ENCODE data around the gene CES4A. TPM values are rescaled to one million over a fixed set of nuclear protein-coding genes. Genes with fewer than 3 reads are reported as not detected.
"Not testable (repeated sequence)": the region's sequence is repeated elsewhere in the genome, so short reads cannot be mapped to it uniquely, and the experiment has no call there.

The CES4A gene
- total and polyA plus RNA-seq, 2 of the 13 experiments (the other 11 are each of a cell fraction or from before 2014, with no cell fraction given) = 0.09 to 0.17 TPM

DNA sequence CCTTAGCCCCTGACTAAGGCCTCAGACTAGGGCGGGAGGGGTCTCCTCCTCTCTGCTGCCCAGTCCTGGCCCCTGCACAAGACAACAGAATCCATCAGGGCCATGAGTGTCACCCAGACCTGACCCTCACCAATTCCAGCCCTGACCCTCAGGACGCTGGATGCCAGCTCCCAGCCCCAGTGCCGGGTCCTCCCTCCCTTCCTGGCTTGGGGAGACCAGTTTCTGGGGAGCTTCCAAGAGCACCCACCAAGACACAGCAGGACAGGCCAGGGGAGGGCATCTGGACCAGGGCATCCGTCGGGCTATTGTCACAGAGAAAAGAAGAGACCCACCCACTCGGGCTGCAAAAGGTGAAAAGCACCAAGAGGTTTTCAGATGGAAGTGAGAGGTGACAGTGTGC, 14.7 kb upstream of the CES4A start:
- Histone ChIP-seq H4K20me1 (ENCODE audit: insufficient read depth, low read length) (no peaks in the 10 kb centered on the region), H3K9ac (ENCODE audit: insufficient read depth, low read depth, low read length) (no peak overlapping the region), H3K36me3 (replicated peaks in 1 of 2; ENCODE audit: control insufficient read depth in 1 of 2, insufficient read depth in 2 of 2, low read length in 2 of 2) (no peaks in the 10 kb centered on the region), H3K4me1 (ENCODE audit: insufficient read depth, low read length) (peaks cover 51% of the 10 kb centered on the region), H2AFZ (ENCODE audit: low read length) (no peak overlapping the region), H3K9me3 (ENCODE audit: low read length) (no peaks in the 10 kb centered on the region), H3K4me3 (replicated peaks in 1 of 3; ENCODE audit: insufficient read depth in 1 of 3, low read depth in 2 of 3, low read length in 3 of 3) (no peak overlapping the region), H3K4me2 (ENCODE audit: low read depth, low read length) (no peak overlapping the region), H3K27me3 (ENCODE audit: control insufficient read depth in 1 of 2, insufficient read depth in 2 of 2, low read length in 2 of 2) (peaks cover 0 to 4% of the 10 kb centered on the region in 2 experiments; a peak in 2 of 5 replicates), H3K27ac (ENCODE audit: extremely low read length, insufficient read depth, low read length) (no peak overlapping the region), H3K79me2 (ENCODE audit: insufficient read depth, low read length) (no peaks in the 10 kb centered on the region)
- ATAC-seq = no peak
- in situ Hi-C loops (cut with HindIII; ENCODE audit: extremely low pct_ligation_motif_present, low pct_unique_long_range_greater_than_20kb) (no loop called here), intact Hi-C loops (cut with micrococcal nuclease; ENCODE audit: unreplicated experiment) (loop anchor here (5.0 kb wide), 1 partner anchor 1764 kb away; the partner anchor contains the start of gene CDH1)
- WGBS (ENCODE audit: low lambda C conversion rate) = 67% methylated on average over 5 of the region's 6 CpGs
- CTCF ChIA-PET (ENCODE audit: low intra/inter-chr PET ratio, low total read pairs) = interaction anchor here (1.5 kb wide), 1 partner anchor 20 kb away, joined by 4 read pairs; no protein-coding TSS in a partner anchor
- DNase-seq (ENCODE audit: low spot score) = no peak
- no peak for FAIRE-seq
- BruUV-seq (replicated peaks) = no TSS peak
- TF ChIP-seq ZC3H13 (CRISPR knock-in tag; IDR thresholded peaks at IDR 0.05) (0 out of 2 replicates have a peak, but pooled peaks have one; percentile 15), CBX2 (IDR thresholded peaks at IDR 0.05; ENCODE audit: low read depth, low read length) (no peak), CBX2 (CRISPR knock-in tag; IDR thresholded peaks at IDR 0.05; ENCODE audit: low read depth) (no peak), ZNF224 (CRISPR knock-in tag; IDR thresholded peaks at IDR 0.05) (no peak), TRIM24 (CRISPR knock-in tag; IDR thresholded peaks at IDR 0.05) (no peak), MLLT10 (CRISPR knock-in tag; IDR thresholded peaks at IDR 0.05) (no peak)
- POLR2A ChIA-PET = interaction anchor here (1.3 kb wide), 1 partner anchor 253 kb away, joined by 3 read pairs; no protein-coding TSS in a partner anchor

DNA sequence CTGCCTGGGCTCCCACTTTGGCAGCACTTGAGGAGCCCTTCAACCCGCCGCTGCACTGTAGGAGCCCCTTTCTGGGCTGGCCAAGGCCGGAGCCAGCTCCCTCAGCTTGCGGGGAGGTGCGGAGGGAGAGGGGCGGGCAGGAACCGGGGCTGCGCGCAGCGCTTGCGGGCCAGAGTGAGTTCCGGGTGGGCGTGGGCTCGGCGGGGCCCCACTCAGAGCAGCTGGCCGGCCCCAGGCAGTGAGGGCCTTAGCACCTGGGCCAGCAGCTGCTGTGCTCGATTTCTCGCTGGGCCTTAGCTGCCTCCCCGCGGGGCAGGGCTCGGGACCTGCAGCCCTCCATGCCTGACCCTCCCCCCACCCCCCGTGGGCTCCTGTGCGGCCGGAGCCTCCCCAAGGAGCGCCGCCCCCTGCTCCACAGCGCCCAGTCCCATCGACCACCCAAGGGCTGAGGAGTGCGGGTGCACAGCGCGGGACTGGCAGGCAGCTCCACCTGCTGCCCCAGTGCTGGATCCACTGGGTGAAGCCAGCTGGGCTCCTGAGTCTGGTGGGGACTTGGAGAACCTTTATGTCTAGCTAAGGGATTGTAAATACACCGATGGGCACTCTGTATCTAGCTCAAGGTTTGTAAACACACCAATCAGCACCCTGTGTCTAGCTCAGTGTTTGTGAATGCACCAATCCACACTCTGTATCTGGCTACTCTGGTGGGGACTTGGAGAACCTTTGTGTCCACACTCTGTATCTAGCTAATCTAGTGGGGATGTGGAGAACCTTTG, 14.0 kb upstream of the CES4A start:
- H3K79me2 ChIP-seq (ENCODE audit: insufficient read depth, low read length); H3K27ac ChIP-seq (ENCODE audit: extremely low read length, insufficient read depth, low read length); H3K36me3 ChIP-seq (replicated peaks in 1 of 2; ENCODE audit: control insufficient read depth in 1 of 2, insufficient read depth in 2 of 2, low read length in 2 of 2); H3K27me3 ChIP-seq (ENCODE audit: control insufficient read depth in 1 of 2, insufficient read depth in 2 of 2, low read length in 2 of 2); H2AFZ ChIP-seq (ENCODE audit: low read length); BruUV-seq (replicated peaks); H4K20me1 ChIP-seq (ENCODE audit: insufficient read depth, low read length); H3K9ac ChIP-seq (ENCODE audit: insufficient read depth, low read depth, low read length); H3K9me3 ChIP-seq (ENCODE audit: low read length); in situ Hi-C loops (cut with HindIII; ENCODE audit: extremely low pct_ligation_motif_present, low pct_unique_long_range_greater_than_20kb); ATAC-seq; H3K4me2 ChIP-seq (ENCODE audit: low read depth, low read length); DNase-seq (ENCODE audit: low spot score); H3K4me3 ChIP-seq (replicated peaks in 1 of 3; ENCODE audit: insufficient read depth in 1 of 3, low read depth in 2 of 3, low read length in 3 of 3): not testable (repeated sequence)
- intact Hi-C loops (cut with micrococcal nuclease; ENCODE audit: unreplicated experiment) = loop anchor here (5.0 kb wide), 1 partner anchor 1763 kb away; the partner anchor contains the start of gene CDH1
- peak; percentile 72 for FAIRE-seq
- WGBS (ENCODE audit: low lambda C conversion rate) = 88% methylated on average over 17 of the region's 32 CpGs
- POLR2A ChIA-PET = interaction anchor here (0.6 to 1.3 kb wide), 2 partner anchors 17 to 252 kb away, joined by 3 read pairs; no protein-coding TSS in a partner anchor
- H3K4me1 ChIP-seq (ENCODE audit: insufficient read depth, low read length) = peaks cover 57% of the 10 kb centered on the region
- CTCF ChIA-PET (ENCODE audit: low intra/inter-chr PET ratio, low total read pairs) = interaction anchor here (1.2 to 1.5 kb wide), 2 partner anchors 20 to 79 kb away, joined by 3 to 4 read pairs; no protein-coding TSS in a partner anchor
- TF ChIP-seq TOPORS (CRISPR knock-in tag; IDR thresholded peaks at IDR 0.05) (0 out of 2 replicates have a peak, but pooled peaks have one; percentile 27), FOXK2 (IDR thresholded peaks at IDR 0.05) (peak; percentile 36; the same call in 1 of the 2 replicates), HOXA3 (CRISPR knock-in tag; IDR thresholded peaks at IDR 0.05) (0 out of 2 replicates have a peak, but pooled peaks have one; percentile 10), ZBTB38 (CRISPR knock-in tag; IDR thresholded peaks at IDR 0.05) (peak; percentile 67; the same call in 1 of the 2 replicates), FOXA3 (CRISPR knock-in tag; IDR thresholded peaks at IDR 0.05) (0 out of 2 replicates have a peak, but pooled peaks have one; percentile 19)
- TF ChIP-seq, protein P1, sequence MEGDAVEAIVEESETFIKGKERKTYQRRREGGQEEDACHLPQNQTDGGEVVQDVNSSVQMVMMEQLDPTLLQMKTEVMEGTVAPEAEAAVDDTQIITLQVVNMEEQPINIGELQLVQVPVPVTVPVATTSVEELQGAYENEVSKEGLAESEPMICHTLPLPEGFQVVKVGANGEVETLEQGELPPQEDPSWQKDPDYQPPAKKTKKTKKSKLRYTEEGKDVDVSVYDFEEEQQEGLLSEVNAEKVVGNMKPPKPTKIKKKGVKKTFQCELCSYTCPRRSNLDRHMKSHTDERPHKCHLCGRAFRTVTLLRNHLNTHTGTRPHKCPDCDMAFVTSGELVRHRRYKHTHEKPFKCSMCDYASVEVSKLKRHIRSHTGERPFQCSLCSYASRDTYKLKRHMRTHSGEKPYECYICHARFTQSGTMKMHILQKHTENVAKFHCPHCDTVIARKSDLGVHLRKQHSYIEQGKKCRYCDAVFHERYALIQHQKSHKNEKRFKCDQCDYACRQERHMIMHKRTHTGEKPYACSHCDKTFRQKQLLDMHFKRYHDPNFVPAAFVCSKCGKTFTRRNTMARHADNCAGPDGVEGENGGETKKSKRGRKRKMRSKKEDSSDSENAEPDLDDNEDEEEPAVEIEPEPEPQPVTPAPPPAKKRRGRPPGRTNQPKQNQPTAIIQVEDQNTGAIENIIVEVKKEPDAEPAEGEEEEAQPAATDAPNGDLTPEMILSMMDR (CRISPR knock-in tag; IDR thresholded peaks at IDR 0.05) = peak; percentile 51
- TF ChIP-seq, protein P2, sequence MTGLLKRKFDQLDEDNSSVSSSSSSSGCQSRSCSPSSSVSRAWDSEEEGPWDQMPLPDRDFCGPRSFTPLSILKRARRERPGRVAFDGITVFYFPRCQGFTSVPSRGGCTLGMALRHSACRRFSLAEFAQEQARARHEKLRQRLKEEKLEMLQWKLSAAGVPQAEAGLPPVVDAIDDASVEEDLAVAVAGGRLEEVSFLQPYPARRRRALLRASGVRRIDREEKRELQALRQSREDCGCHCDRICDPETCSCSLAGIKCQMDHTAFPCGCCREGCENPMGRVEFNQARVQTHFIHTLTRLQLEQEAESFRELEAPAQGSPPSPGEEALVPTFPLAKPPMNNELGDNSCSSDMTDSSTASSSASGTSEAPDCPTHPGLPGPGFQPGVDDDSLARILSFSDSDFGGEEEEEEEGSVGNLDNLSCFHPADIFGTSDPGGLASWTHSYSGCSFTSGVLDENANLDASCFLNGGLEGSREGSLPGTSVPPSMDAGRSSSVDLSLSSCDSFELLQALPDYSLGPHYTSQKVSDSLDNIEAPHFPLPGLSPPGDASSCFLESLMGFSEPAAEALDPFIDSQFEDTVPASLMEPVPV (CRISPR knock-in tag; IDR thresholded peaks at IDR 0.05) = 0 out of 2 replicates have a peak, but pooled peaks have one; percentile 33
